AG04450 (cell line): ENCODE data around the gene IFT20. TPM values are rescaled to one million over a fixed set of nuclear protein-coding genes. Genes with fewer than 3 reads are reported as not detected.
A peak's percentile ranks its signal among the peaks of the same experiment; 100 is the strongest.

ENCODE experiments used
- CTCF ChIA-PET: fragments of 300-600, 350-600 bp; formaldehyde crosslinking; extraction: SDS; loops from one replicate; lab custom pipeline; 2022; ENCODE audit warnings: antibody characterized with exemption, inconsistent platforms; lab: Charles Lee
- POLR2A ChIA-PET: fragments of 350-600 bp; formaldehyde crosslinking; extraction: SDS; loops from one replicate; lab custom pipeline; 2021; ENCODE audit warnings: antibody characterized with exemption, inconsistent platforms; lab: Yijun Ruan, JAX
- DNase-seq: peaks from one replicate; pipeline ENCODE4 v3.0.0-alpha.2; 2011; ENCODE audit warnings: low read depth, low spot score
- H3K27ac ChIP-seq: one replicate; pipeline ENCODE4 v1.5.1; 2012; ENCODE audit warnings: low read depth, low read length, control low read depth
- H3K27me3 ChIP-seq: one replicate; pipeline ENCODE4 v1.6.0; 2012; ENCODE audit warnings: low read length; ENCODE audit not compliant: control insufficient read depth, insufficient read depth
- H3K4me3 ChIP-seq: 2 replicates; pipeline ENCODE4 v1.5.1; 2011; ENCODE audit warnings: mild to moderate bottlenecking, low read depth, low read length, control low read depth
- H3K9me3 ChIP-seq: 2 replicates; pipeline ENCODE4 v1.5.1; 2012; ENCODE audit warnings: low read length; ENCODE audit not compliant: control insufficient read depth, insufficient read depth
- polyA plus RNA-seq: library from polyadenylated mRNA; depleted of rRNA; stranded (reverse); fragments of >200 nt; gene quantifications from 2 replicates; pipeline ENCODE4 v1.2.3, GENCODE V29; 2011; rRNA removed
- TF ChIP-seq, protein P1 (sequence below): IDR thresholded peaks from 2 replicates; pipeline ENCODE4 v1.5.1; 2011; ENCODE audit warnings: low read depth, low read length, control low read depth, inconsistent platforms

IFT20 gene
- polyA plus RNA-seq, 1 experiment, result 67.1 TPM

DNA sequence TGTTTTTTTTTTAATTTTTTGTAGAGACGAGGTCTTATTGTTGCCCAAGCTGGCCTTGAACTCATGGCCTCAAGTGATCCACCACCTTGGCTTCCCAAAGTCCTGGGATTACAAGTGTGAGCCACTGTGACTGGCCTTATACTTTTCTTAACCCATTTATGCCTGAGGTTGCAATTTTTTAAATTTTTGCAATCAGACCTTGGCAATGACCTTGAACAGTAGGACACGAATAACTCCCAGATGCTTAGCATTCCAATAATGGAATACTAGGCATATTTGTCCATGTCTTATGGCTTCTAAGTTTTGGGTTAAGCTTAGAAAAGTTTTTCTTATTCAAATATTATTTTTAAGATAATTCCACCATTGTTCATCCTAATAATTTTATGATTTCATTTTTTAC, 44.6 kb downstream of the IFT20 start:
- DNase-seq, result no peak
- POLR2A ChIA-PET, result no interaction called here
- CTCF ChIA-PET, result interaction anchor here (0.8 kb wide), 1 partner anchor 39 kb away, joined by 3 read pairs; no protein-coding TSS in a partner anchor
- Histone ChIP-seq H3K27me3 (peaks cover 7% of the 10 kb centered on the region), H3K27ac (no peak overlapping the region), H3K4me3 (no peak overlapping the region), H3K9me3 (no peaks in the 10 kb centered on the region)
- TF ChIP-seq, protein P1, sequence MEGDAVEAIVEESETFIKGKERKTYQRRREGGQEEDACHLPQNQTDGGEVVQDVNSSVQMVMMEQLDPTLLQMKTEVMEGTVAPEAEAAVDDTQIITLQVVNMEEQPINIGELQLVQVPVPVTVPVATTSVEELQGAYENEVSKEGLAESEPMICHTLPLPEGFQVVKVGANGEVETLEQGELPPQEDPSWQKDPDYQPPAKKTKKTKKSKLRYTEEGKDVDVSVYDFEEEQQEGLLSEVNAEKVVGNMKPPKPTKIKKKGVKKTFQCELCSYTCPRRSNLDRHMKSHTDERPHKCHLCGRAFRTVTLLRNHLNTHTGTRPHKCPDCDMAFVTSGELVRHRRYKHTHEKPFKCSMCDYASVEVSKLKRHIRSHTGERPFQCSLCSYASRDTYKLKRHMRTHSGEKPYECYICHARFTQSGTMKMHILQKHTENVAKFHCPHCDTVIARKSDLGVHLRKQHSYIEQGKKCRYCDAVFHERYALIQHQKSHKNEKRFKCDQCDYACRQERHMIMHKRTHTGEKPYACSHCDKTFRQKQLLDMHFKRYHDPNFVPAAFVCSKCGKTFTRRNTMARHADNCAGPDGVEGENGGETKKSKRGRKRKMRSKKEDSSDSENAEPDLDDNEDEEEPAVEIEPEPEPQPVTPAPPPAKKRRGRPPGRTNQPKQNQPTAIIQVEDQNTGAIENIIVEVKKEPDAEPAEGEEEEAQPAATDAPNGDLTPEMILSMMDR, result no peak

DNA sequence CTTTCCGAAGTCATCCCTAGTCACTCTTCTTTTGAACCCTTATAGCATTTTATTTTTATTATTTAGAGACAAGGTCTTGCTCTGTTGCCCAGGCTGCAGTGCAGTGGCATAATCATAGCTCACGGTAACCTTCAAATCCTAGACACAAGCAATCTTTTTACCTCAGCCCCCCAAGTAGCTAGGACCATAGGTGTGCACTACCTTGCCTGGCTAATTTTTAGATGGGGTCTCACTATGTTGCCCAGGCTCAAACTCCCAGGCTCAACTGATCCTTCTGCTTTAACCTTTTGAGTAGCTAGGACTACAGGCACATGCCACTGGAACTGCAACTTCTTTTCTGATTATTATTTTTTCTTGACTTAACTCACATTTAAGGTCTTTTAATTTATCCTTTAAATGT, 49.3 kb downstream of the IFT20 start:
- no peaks in the 10 kb centered on the region for H3K27me3 ChIP-seq
- no peaks in the 10 kb centered on the region for H3K9me3 ChIP-seq
- H3K27ac ChIP-seq, result no peak overlapping the region
- CTCF ChIA-PET, result no interaction called here
- no peak for DNase-seq
- TF ChIP-seq, protein P1, result no peak
- POLR2A ChIA-PET, result no interaction called here
- no peak overlapping the region for H3K4me3 ChIP-seq

DNA sequence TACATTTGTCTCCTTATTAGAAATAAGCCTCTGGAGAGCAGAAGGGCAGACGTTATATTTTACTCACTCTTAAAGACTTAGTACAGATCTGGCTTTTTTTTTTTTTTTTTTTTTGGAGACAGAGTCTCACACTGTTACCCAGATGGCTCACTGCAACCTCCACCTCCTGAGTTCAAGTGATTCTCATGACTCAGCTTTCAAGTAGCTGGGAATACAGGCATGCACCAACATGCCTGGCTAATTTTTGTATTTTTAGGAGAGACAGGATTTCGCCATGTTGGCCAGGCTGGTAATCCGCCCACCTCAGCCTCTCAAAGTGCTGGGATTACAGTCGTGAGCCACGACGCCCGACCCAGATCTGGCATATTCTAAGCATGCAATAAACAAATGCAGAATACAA, 52.7 kb downstream of the IFT20 start:
- ChIA-PET CTCF (no interaction called here), POLR2A (no interaction called here)
- Histone ChIP-seq H3K27ac (peak overlapping the region; percentile 42), H3K9me3 (no peaks in the 10 kb centered on the region), H3K4me3 (no peak overlapping the region), H3K27me3 (no peaks in the 10 kb centered on the region)
- DNase-seq, result peak; percentile 76
- TF ChIP-seq, protein P1, result no peak

DNA sequence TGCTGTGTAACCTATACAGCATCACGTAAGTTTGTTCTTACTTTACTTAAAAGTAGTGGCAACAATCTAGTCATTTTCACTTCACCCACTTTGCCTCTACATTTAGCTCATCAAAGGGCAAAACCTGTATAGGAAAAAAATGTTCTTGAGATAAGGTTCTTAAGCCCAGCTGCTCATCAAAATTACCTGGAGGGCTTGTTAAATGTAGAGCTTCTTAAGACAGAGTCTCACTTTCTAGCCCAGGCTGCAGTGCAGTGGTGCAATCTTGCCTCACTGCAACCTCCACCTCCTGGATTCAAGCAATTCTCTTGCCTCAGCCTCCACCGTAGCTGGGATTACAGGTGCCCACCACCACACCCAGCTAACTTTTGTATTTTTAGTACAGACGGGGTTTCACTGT, 54.4 kb downstream of the IFT20 start:
- TF ChIP-seq, protein P1, result no peak
- H3K9me3 ChIP-seq, result no peaks in the 10 kb centered on the region; the same call in 1 of the 2 replicates
- POLR2A ChIA-PET, result no interaction called here
- H3K27me3 ChIP-seq, result peaks cover 7% of the 10 kb centered on the region
- CTCF ChIA-PET, result interaction anchor here (1.1 kb wide), 1 partner anchor 29 kb away, joined by 4 read pairs; no protein-coding TSS in a partner anchor
- no peak overlapping the region for H3K27ac ChIP-seq
- no peak overlapping the region for H3K4me3 ChIP-seq
- DNase-seq, result no peak

DNA sequence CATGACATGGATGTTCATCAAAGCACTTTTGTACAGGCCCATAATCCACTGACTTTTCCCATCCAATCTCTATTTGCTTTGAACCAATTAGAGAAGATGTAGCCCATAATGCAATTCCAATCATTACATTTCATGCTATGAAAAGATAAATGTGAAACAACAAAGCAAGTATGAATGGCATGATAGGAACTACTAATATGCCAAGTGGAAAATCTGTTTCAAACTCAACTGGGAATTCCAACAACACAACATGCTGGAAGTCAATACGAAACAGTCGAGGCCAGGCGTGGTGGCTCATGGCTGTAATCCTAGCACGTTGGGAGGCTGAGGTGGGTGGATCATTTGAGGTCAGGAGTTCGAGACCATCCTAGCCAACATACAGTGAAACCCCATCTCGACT, 55.9 kb downstream of the IFT20 start:
- DNase-seq, result no peak
- POLR2A ChIA-PET, result no interaction called here
- CTCF ChIA-PET, result no interaction called here

More for the DNA sequence above, 55.9 kb downstream of the IFT20 start:
- Histone ChIP-seq H3K27ac (no peak overlapping the region), H3K27me3 (peaks cover 13% of the 10 kb centered on the region), H3K4me3 (no peak overlapping the region), H3K9me3 (no peaks in the 10 kb centered on the region; the same call in 1 of the 2 replicates)
- TF ChIP-seq, protein P1, result no peak

Other genes with a start within 250 kb of the IFT20 start
- gene TMEM97, start 16.3 kb downstream of the IFT20 start, polyA plus RNA-seq, result 12.1 and 16.1 TPM in 2 replicates
- gene TNFAIP1, start 289 bp upstream of the IFT20 start, polyA plus RNA-seq, result 51.2 and 64.7 TPM in 2 replicates
- 84.7 and 97.7 TPM in 2 replicates for gene POLDIP2, start 22.1 kb upstream of the IFT20 start, polyA plus RNA-seq
- gene SEBOX, start 29.7 kb upstream of the IFT20 start, polyA plus RNA-seq, result not detected in 2 replicates
- gene VTN, start 34.8 kb upstream of the IFT20 start, polyA plus RNA-seq, result 0.53 and 1.3 TPM in 2 replicates
- 6.2 and 6.7 TPM in 2 replicates for gene SARM1, start 36.2 kb upstream of the IFT20 start, polyA plus RNA-seq
- 2.5 and 3.4 TPM in 2 replicates for gene SLC46A1, start 70.7 kb upstream of the IFT20 start, polyA plus RNA-seq
- gene SLC13A2, start 138.2 kb upstream of the IFT20 start, polyA plus RNA-seq, result not detected in 2 replicates
- not detected in 2 replicates for gene FOXN1, start 170.9 kb upstream of the IFT20 start, polyA plus RNA-seq
- 51.2 and 54.3 TPM in 2 replicates for gene UNC119, start 217.2 kb upstream of the IFT20 start, polyA plus RNA-seq
- gene PIGS, start 236.1 kb upstream of the IFT20 start, polyA plus RNA-seq, result 51.8 and 64.8 TPM in 2 replicates
- 46.3 and 48.6 TPM in 2 replicates for gene ALDOC, start 241.4 kb upstream of the IFT20 start, polyA plus RNA-seq